HCT116 (cell line): Measurements from ENCODE around the gene DDX47.

Experiments
- CBX3 ChIP-seq: IDR thresholded peaks from 2 replicates; pipeline ENCODE4 v1.6.1; 2012; ENCODE audit warnings: low read depth
- CTCF ChIP-seq, 3 experiments: fragments of 200-600 bp in 1 of 3; sonication (generic) in 1 of 3; IDR thresholded peaks in 2 of 3; conservative IDR thresholded peaks in 1 of 3; 2 replicates each; pipeline ENCODE4 v1.5.1; 2012 to 2017; ENCODE audit warnings: low read depth in 2 of 3, low read length in 2 of 3, antibody characterized with exemption in 1 of 3, borderline replicate concordance in 1 of 3, control low read depth in 1 of 3, mild to moderate bottlenecking in 1 of 3, mixed read lengths in 1 of 3, mixed run types in 1 of 3, moderate library complexity in 1 of 3; ENCODE audit not compliant: insufficient read depth in 1 of 3
- ZBTB33 ChIP-seq: IDR thresholded peaks from 2 replicates; pipeline ENCODE4 v1.6.1; 2011; ENCODE audit warnings: mild to moderate bottlenecking, low read length, moderate library complexity; ENCODE audit not compliant: insufficient replicate concordance; ENCODE audit errors: extremely low read depth

GRCh38 chr12:12874029-12874428, 60.9 kb downstream of the DDX47 start:
- TF ChIP-seq ZBTB33 (no peak), CTCF (IDR thresholded peaks at IDR 0.05 in 2 of 3, conservative IDR thresholded peaks at IDR 0.05 in 1 of 3; ENCODE audit: borderline replicate concordance in 1 of 3, insufficient read depth in 1 of 3, low read depth in 2 of 3, low read length in 2 of 3) (no peak), CBX3 (no peak)
